Hematopoietic multipotent progenitor cell treated with erythropoietin and hydrocortisone succinate and interleukin-3 and kit ligand, for 6 days (in vitro differentiated cells): ENCODE measurements around the gene RPL12.

ENCODE experiments used
- DNase-seq: peaks from one replicate; pipeline ENCODE4 v3.0.0-alpha.2; 2015

RPL12 gene

DNA sequence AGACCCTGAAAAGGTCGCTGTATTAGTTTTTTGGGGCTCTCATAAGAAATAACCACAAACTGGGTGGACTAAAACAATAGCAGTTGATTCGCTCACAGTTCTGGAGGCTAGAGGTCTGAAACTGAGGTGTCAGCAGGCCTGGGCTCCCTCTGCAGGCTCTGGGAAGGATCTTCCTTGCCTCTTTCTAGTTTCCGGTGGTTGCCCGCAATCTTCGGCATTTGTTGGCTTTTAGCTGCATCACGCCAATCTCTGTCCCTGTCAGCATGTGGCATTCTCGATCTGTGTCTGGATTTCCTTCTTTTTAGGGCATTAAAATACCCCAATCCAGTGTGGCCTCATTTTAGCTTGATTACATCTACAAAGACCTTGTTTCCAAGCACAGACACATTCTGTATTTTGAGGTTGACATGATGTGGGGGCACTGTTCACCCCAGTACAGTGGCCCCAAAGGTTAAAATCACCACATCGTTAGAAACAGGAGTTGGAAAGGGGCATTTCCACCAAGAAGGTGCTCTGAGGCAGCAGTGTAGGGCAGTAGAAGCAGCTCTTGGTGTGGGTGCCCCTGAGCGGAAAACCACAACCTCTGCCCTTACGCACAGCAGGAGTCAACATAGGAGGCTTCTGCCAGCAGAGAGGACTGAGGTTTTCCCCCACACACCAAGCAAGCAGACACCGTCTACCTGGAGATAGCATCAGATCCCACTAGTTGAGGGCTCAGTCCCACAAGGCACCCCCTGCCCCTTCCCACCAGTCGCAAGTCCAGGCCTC, 13.5 kb downstream of the RPL12 start:
- no peak for DNase-seq

DNA sequence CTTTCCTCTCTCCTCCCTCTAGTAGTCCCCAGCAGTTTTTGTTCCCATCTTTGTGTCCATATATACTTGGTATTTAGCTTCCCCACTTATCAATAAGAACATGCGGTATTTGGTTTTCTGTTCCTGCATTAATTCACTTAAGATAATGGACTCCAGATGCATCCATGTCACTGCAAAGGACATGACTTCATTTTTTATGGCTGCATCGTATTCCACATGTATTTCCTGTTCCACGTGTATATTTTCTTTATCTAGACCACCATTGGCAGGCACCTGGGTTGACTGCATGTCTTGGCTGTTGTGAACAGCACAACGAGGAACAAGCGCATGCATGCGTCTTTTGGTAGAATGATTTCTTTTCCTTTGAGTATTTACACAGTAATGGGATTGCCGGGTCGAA, 20.8 kb downstream of the RPL12 start:
- no peak for DNase-seq

DNA sequence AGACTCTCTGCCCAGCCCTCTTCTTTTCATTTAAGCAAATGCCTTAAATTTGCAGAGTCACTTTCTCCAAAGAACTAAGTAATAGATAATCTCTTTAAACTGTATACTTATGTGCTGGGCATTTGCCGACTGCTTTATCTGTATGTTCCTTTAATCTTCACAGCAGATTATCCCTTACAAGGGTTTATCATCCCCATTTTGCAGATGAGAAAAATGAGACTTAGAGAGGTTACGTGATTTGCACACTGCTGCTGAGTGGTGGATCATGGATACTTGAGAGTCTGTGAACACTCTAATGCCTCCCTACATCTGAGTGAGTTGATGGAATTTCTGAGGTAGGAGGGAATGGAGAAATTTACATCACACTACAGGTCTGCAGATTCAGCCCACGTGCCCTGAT, 22.9 kb downstream of the RPL12 start:
- DNase-seq = no peak

DNA sequence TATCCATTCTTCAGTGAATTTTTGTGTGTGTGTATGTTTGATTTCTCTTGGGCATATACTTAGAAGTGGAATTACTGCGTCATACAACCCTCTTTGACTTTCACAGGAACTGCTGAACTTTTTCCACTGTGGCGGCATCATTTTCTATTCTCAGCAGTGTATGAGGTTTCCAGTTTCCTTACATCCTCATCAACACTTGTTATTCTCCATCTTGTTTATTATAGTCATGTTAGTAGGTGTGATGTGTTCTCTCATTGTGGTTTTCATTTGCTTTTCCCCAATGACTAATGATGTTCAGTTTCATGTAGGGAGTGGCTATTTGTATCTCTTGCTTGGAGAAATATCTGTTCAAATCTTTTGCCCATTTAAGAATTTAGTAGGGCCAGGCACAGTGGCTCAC, 24.4 kb downstream of the RPL12 start:
- no peak for DNase-seq

DNA sequence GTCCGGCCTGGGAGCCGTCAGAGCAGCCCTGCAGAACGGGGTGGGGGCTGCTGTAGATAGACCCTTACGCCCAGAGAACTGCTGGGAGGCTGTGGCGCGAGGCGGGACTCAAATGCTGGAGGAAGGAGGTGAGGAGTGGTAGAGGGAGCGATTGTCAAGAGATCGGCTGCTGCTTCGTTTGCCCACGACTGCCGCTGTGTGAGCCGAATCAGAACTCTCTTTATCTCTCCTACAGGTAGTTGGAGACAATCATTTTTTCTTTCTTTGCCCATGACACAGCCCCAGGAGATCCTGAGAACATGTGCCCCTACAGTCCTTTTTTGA, 26.6 kb downstream of the RPL12 start:
- peak; percentile 56 for DNase-seq

DNA sequence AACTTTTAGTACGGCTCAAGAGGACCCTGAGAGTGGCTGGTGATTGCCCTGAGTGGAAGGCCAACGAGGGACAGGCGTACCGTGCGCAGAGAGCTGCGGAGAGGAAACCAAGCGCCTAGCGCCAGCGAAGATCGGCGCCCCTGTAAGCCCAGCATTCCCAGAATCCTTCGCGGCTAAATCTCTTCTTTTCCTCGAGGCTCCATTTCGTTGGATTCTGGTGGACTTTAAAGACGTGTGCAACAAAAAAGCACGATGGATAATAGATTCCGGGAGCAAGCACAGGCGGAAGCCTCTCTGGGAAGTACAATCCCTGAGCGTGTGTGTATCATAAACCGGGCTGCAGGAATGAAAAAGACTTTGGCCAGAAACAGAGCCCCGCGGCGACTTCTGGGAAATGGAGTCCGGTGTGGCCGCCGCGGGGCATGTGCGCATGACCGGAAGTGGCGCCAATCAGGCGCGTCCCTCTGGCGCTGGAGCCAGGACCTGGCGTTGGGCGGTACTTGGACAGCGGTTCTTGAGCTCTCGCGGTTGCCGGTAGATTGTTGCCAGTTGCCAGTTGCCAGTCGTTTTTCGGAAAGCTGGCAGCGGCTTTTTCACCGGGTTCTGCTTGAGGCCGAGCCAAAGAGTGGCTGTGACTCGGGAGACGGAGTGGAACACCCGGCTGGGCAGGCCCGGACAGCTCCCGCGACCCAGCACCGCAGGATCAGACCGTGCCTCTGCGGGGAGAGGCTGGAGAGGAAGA, 27.1 kb downstream of the RPL12 start, which contains the start of gene ZNF79:
ZNF79 (plus strand) TSS at position 449 of the 742 bp plus-strand sequence. CDS start 406 bp downstream, outside the sequence.
- peak; percentile 96 for DNase-seq

DNA sequence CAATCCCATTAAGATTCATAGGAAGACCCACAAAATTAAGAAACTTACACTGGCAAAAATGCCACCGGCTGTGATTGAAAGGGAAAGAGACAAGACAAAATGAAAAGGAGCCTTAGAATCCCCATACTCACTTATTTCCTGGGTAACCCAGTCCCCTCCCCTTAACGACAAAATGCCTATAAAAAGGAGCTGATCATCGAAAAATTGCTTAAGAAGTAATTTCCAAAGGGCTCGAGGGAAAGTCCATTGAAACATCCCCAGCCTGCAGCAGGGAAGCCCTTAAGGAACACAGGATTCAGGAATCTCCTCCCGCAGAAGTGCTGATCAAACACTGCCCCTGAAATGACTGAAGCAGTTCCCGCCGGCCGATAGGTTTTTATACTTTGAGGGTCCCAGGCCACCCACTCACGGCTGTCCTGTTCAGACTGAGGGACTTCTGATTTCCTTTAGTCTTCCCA, 27.7 kb downstream of the RPL12 start:
- no peak for DNase-seq

DNA sequence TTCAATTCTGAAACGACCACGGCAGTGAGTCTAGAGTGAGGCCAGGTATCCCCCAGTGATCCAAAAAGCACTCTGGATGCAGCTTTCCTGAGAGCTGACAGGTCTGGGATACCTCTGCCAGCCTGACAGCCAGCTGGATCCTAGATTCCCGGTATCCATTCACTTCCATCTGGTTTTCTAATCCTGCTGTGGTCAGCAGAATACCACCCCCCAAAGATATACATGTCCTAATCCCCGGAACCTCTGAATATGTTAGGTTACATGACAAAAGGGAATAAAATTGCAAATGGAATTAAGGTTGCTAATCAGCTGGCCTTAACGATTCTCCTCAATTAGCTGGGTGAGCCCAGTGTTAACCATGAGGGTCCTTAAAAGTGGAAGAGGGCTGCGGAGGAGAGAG, 28.4 kb downstream of the RPL12 start:
- DNase-seq = no peak

DNA sequence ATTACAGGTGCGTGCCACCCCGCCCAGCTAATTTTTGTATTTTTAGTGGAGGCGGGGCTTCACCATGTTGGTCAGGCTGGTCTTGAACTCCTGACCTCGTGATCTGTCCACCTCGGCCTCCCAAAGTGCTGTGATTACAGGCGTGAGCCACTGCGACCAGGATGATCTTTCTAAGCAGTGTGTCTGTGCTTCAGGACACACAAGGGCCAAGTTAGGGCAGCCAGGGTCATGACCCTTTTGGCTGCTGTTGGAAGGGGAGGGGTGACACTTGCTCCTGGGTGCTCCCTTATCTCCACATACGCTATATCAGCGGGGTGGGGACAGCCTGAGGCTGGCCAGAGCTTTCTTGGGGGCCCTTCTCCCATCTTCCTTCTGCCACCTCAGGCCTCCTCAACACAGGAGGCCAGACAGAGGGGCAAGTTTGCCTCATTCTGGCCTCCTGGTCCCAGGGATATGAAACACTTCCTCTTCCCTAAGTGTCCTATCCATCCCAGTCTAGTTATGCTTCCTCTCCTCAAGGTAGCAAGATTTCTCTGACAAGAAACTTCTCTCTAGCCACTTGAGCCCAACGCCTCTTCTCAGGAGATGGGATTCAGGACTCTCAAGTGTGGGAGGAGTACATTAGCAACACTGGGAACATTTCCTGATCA, 28.9 kb downstream of the RPL12 start:
- peak; percentile 50 for DNase-seq

DNA sequence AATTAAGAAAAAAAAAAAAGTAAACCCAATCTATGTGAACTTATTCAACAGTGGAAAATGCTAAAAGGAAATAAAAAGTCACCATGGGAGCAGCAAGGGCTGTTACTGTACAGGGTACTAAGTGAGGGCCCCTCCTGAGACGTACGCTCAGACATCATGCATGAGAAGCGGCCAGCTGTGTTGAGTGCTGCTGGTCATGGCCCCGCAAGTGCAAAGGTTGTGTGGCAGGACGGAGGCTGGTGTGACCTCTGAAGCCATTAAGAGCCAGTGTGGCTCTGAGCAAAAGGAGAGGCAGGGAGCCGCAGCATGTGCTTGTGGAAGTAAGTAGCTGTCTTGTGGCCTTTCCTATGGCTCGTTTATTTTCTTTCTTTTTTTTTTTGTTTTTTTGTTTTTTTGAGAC, 30.1 kb downstream of the RPL12 start:
- no peak for DNase-seq

DNA sequence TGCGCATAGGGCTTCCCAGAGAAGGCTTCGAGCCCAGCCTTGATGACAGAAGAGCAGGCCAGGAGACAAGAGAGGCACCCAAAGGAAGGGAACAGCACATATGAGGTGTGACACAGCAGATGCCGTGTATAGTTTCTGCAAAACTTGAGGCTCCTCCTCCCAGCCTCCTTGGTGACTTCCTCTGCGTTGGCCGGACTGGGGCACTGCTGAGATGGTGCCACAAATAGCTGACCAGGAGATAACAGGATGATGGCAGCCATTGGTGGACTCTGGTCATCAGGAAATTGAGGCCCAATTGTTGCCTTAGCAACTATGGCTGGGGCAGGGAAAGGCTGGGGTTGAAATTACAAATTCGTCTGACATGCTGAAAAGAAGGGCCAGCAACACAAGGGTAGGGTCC, 31.9 kb downstream of the RPL12 start:
- DNase-seq = no peak

DNA sequence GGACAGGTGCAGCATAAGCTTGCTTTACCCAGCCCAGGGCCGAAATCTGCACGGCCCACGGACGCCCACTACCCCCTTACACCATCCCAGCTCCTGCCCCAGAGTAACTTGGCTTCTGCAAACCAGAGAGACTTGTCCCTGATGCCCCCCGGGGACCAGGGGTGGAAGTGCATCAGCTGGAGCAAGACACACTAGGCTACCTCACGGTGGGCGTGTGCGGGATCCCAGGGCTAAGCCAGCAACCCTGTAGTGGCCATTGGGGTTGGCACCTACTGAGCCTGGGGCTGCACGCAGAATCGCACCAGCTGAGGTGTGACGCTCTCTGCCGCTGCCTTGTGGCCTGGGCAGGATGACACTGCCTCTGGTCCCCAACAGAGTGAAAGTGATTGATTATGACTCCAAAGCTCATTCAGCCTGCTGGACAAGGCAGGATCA, 33.2 kb downstream of the RPL12 start:
- peak; percentile 74 for DNase-seq

DNA sequence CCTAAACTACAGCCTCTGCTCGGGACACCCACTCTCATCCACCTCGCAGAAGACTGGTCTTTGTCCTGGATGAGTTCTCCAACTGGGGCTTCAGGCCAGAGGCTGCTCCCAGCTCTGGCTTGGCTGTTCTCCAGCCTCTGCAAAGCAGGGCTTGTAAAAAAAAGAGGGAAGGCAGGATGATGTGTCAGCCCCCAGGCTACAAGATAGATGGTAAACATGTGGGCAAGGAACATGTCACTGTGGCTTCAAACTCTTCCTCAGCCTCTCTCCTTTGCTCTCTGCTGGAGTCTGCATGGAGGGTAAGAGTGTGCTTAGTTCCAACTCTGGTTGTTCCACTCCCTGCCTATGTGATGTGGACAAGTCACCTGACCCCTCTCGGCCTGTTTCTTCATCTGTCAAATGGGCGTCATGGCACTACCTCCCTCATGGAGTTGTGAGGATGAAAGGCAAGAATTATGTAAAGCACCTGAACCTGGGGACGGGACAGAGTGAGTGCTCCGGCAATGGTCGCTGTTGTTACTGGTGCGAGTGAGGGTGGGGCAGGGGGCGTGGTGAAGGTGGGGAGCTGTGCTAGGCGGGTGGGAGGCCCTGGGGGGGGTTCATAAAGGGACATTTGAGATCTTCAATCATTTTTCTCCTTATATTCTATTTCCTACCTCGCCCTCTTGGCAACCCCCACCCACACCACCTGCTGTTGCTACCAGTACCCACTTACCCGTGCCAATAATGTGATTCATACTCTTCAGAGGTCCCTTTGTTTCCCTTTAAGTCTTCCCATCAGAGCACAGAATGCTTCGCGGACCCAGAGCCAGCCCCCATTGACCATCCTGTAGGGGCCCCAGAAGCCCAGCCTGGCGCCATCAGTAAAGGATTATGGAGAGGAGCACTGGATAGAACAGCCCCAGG, 33.8 kb downstream of the RPL12 start:
- DNase-seq = no peak

DNA sequence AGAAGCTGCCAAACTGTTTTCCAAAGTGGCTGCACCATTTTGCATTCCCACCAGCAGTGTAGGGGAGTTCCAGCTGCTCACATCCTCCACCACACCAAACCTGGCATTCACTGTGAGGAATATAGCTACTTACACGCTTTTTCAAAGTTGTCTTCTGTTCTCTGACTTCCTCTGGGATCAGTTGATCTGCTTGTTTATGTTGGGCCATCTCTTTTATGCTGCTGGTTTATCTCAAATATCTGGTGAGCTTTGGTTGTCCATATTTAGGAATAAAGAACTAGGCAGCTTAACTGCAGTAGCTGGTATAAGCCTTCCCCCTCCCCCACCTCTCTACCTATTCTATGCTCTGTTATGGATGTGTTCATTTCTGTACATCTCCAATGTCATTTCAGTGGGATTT, 35.5 kb downstream of the RPL12 start:
- DNase-seq = no peak

DNA sequence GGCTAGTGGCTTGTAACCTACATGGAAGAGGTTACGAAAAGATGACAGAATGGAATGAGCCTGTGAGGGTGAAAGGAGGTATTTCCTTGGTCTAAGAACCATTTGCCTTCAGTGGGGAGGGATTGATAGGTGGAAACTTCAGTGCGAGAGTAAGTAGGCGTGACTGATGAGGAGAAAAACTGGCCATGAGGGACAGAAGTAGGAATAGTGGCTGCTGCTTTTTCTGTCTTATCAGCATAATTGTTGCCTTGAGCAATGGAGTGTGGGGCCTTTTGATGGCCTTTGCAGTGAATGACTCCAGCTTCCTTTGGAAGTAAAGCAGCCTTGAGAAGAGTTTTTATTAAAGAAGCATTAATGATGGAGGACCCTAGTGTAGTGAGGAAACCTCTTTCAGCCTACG, 36.1 kb downstream of the RPL12 start:
- DNase-seq = no peak

DNA sequence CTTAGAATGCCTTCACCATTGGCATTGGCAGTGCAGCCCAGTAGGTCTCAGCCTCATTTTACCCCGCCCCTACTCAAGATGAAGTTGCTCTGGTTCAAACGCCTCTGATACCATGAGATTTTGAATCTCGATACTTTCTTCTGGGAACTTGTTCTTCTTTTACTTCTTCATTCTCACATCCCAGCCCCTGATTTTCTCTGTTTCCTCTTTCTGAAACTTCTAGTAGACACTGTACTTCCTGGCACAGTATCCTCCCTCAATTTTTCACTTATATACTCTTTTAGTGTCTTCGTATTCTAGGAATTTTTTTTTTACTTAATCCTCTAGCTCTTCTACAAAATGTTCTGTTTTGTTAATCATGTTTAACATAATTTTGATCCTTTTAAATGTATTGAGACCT, 40.1 kb downstream of the RPL12 start:
- no peak for DNase-seq

DNA sequence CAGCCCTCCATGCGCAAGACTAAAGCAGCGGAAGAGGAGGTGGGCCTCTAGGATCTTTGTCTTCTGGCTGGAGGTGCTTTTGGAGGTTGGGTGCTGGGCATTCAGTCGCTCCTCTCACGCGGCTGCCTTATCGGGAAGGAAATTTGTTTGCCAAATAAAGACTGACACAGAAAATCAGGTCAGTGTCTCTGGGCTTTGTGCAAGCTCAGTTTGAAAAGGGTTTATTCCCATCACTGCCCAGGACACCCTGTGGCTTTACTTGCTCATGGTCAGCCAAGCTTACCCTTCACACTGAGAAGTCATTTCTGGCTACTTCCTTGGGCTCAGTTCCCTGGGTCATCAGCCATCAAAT, 43.7 kb downstream of the RPL12 start:
- no peak for DNase-seq

DNA sequence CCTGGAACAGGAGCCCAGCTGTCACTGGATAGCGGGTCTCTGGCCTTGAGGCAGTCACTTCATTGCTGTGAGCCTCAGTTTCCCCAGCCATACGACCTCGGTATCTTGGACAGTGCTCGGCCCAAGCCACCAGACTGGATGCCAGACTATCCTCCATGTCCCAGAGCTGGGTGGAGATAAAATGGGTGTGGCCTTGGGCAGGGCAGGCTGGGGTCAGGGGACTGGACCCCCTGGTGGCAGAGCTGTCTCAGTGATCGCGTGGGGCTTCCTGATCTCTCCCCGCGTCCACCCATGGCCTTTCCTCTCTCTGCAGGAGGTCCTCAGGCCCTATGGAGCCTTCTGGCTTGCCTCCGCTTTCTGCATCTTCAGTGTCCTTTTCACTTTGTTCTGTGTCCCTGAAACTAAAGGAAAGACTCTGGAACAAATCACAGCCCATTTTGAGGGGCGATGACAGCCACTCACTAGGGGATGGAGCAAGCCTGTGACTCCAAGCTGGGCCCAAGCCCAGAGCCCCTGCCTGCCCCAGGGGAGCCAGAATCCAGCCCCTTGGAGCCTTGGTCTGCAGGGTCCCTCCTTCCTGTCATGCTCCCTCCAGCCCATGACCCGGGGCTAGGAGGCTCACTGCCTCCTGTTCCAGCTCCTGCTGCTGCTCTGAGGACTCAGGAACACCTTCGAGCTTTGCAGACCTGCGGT, 44.3 kb downstream of the RPL12 start:
- DNase-seq = no peak

DNA sequence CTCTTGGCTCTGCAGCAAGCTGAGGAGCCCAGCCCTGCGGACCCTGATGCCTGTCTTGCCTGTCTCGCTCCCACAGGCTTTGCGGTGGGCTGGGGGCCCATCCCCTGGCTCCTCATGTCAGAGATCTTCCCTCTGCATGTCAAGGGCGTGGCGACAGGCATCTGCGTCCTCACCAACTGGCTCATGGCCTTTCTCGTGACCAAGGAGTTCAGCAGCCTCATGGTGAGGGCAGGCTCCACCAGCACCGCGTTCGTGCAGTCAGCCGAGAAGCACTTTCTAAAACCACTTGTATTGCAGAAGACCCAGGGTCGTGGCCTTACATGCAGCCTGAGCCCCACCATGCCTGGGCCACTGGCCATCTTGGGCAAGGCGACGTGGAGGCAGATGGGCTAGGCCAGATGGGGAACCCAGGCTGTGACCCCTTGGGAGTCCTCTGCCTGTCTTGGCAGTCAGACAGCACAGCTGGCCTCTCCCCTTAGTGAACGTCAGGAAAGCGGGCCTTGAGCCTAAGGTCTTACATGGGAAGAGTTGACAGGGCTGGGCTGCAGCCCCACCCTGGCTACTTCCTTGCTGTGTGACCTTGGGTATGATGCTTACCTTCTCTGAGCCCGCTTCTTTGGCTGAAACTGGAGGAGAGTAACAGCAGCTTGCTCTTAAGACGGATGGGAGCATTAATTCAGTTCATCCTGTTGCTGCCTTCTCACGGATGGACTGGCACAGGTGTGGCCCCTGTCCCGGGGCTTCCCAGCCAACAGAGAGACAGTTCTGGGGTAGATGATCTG, 45.7 kb downstream of the RPL12 start:
- no peak for DNase-seq

DNA sequence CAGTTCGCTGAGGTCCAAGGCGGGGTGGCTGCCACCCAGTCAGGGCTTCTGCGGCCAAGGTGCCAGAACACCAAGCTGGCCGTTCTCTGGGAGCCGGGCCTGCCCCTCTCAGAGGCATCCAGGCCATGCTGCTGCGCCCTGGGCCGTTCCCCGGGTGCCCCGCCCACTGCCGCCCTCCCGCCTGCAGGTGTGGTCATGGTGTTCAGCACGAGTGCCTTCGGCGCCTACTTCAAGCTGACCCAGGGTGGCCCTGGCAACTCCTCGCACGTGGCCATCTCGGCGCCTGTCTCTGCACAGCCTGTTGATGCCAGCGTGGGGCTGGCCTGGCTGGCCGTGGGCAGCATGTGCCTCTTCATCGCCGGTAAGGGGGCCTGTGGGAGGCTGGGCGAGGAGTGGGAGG, 46.6 kb downstream of the RPL12 start:
- no peak for DNase-seq

DNA sequence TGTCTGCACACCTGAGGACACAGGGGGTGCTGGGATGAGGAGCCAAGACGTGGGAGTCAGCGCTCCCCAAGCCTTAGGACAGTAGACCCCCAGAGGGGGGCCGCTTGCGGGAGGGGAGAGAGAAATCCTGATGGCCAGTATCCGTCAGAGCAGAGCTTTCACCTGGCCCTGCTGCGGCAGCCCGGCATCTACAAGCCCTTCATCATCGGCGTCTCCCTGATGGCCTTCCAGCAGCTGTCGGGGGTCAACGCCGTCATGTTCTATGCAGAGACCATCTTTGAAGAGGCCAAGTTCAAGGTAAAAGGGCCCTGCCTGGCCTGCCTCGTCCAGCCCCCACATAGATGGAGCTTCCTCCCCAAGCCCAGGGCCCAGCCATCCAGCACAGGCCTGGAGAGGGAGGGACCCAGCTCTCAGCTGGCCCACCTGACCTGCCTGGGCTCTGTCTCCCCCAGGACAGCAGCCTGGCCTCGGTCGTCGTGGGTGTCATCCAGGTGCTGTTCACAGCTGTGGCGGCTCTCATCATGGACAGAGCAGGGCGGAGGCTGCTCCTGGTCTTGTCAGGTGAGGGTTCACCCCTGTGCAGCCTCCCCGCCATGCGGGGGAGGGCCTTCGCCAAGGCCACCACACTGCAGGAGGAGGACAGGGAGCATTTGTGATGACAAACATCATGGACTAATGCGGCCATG, 47.6 kb downstream of the RPL12 start:
- DNase-seq = no peak
